Sigmoid colon (tissue), 7 donors: ENCODE results near the gene OR1S1. TPM values are rescaled to one million over a fixed set of nuclear protein-coding genes. Genes with fewer than 3 reads are reported as not detected.

ENCODE experiments used
- DNase-seq: peaks from one replicate; pipeline ENCODE4 v3.0.0-alpha.2; 2019
- H3K27ac ChIP-seq, 4 donors: fragments of 200-600 bp; sonication (generic); one replicate each; pipeline ENCODE4 v1.5.1; 2016 to 2019; ENCODE audit warnings: mild to moderate bottlenecking in 1 of 4
- H3K27me3 ChIP-seq, 3 donors: fragments of 200-600 bp; sonication (generic); one replicate each; pipeline ENCODE4 v1.5.1; 2019; ENCODE audit warnings: mild to moderate bottlenecking in 1 of 3
- H3K36me3 ChIP-seq, 4 donors: fragments of 200-600 bp; sonication (generic); one replicate each; pipeline ENCODE4 v1.5.1; 2016 to 2019
- H3K4me1 ChIP-seq, 4 donors: fragments of 200-600 bp; sonication (generic); one replicate each; pipeline ENCODE4 v1.5.1; 2017 to 2019
- H3K4me3 ChIP-seq, 4 donors: fragments of 200-600 bp; sonication (generic); one replicate each; pipeline ENCODE4 v1.5.1; 2017 to 2019; ENCODE audit warnings: mild to moderate bottlenecking in 2 of 4, moderate library complexity in 1 of 4
- H3K9me3 ChIP-seq, 4 donors: fragments of 200-600 bp in 3 of 4; sonication (generic) in 3 of 4; one replicate each; pipeline versions ENCODE4 v1.5.1 to v1.6.1; 2013 to 2019
- EP300 ChIP-seq, 4 donors: sonication (generic); formaldehyde crosslinking; IDR thresholded peaks; one replicate each; pipeline ENCODE4 v1.6.1; 2017; ENCODE audit warnings: antibody characterized with exemption in 4 of 4
- POLR2A ChIP-seq, 2 donors: fragments of 450-650 bp; IDR thresholded peaks; one replicate each; pipeline ENCODE4 v1.6.1; 2016; ENCODE audit warnings: antibody characterized with exemption in 2 of 2, mild to moderate bottlenecking in 2 of 2, moderate library complexity in 2 of 2
- POLR2AphosphoS5 ChIP-seq, 4 donors: sonication (generic); formaldehyde crosslinking; IDR thresholded peaks; one replicate each; pipeline ENCODE4 v1.6.1; 2017; ENCODE audit warnings: antibody characterized with exemption in 4 of 4
- WGBS, 2 donors: extraction: QIAGEN DNeasy Blood & Tissue Kit; methylation state at CpG; one replicate each; pipeline ENCODE4 v1.1.7; 2013; 5-methylcytosine and 5-hydroxymethylcytosine counted together
- intact Hi-C: fragments of 100-400 bp; cut with DNase I; formaldehyde crosslinking; loops from one replicate; pipeline ENCODE4 v1.15.1; 2023
- polyA plus RNA-seq, 3 donors: library from polyadenylated mRNA; stranded (reverse); fragments of 200-250 nt; gene quantifications; one replicate each; pipeline ENCODE4 v1.2.3, GENCODE V29; 2013
- total RNA-seq, 4 donors: library from RNA; depleted of rRNA; stranded (reverse); fragments of >200 nt; gene quantifications; one replicate each; pipeline ENCODE4 v1.1.0, GENCODE V29; 2016
- TF ChIP-seq, protein P1 (sequence below), 4 experiments: fragments of 450-650 bp in 3 of 4; fragments of 200-600 bp in 1 of 4; IDR thresholded peaks; one replicate each; pipeline ENCODE4 v1.5.1; 2016 to 2019; ENCODE audit warnings: antibody characterized with exemption in 4 of 4, mild to moderate bottlenecking in 3 of 4, moderate library complexity in 2 of 4
- donor health status: healthy with polysubstance abuse.
- donor health status: Bipolar disorder and iron deficiency.
- donor health status: healthy.

The OR1S1 gene
- total and polyA plus RNA-seq, 7 donors, result not detected

DNA sequence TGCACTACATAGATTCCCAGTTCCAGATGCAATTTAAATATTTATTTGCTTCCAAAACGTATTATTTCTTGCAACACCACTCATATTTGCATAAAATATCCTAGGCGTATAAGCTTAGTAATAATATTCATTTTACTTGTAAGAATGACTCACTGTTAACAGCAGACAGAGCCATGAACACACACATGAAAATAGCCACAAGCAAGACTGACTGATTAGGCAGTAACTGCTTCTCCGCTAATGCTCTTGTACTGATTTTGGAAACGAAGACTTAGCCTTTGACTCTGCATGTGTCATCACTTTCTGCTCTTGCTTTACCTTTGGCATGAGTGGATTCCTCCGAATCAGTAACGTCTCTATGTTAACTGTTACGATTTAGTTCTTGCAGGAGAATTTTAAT is 10.2 kb downstream of the OR1S1 start:
- Histone ChIP-seq H3K4me1 (no peaks in the 10 kb centered on the region), H3K36me3 (no peaks in the 10 kb centered on the region), H3K4me3 (no peak overlapping the region), H3K27ac (no peak overlapping the region), H3K27me3 (no peaks in the 10 kb centered on the region), H3K9me3 (no peaks in the 10 kb centered on the region)
- 78 to 80% methylated on average over 7 of the region's 7 CpGs for WGBS, 2 donors
- no peak for DNase-seq
- TF ChIP-seq POLR2A (IDR thresholded peaks at IDR 0.05) (no peak), POLR2AphosphoS5 (IDR thresholded peaks at IDR 0.05) (no peak), EP300 (IDR thresholded peaks at IDR 0.05) (no peak)
- TF ChIP-seq, protein P1, sequence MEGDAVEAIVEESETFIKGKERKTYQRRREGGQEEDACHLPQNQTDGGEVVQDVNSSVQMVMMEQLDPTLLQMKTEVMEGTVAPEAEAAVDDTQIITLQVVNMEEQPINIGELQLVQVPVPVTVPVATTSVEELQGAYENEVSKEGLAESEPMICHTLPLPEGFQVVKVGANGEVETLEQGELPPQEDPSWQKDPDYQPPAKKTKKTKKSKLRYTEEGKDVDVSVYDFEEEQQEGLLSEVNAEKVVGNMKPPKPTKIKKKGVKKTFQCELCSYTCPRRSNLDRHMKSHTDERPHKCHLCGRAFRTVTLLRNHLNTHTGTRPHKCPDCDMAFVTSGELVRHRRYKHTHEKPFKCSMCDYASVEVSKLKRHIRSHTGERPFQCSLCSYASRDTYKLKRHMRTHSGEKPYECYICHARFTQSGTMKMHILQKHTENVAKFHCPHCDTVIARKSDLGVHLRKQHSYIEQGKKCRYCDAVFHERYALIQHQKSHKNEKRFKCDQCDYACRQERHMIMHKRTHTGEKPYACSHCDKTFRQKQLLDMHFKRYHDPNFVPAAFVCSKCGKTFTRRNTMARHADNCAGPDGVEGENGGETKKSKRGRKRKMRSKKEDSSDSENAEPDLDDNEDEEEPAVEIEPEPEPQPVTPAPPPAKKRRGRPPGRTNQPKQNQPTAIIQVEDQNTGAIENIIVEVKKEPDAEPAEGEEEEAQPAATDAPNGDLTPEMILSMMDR (IDR thresholded peaks at IDR 0.05), result no peak
- intact Hi-C loops, result no loop called here

DNA sequence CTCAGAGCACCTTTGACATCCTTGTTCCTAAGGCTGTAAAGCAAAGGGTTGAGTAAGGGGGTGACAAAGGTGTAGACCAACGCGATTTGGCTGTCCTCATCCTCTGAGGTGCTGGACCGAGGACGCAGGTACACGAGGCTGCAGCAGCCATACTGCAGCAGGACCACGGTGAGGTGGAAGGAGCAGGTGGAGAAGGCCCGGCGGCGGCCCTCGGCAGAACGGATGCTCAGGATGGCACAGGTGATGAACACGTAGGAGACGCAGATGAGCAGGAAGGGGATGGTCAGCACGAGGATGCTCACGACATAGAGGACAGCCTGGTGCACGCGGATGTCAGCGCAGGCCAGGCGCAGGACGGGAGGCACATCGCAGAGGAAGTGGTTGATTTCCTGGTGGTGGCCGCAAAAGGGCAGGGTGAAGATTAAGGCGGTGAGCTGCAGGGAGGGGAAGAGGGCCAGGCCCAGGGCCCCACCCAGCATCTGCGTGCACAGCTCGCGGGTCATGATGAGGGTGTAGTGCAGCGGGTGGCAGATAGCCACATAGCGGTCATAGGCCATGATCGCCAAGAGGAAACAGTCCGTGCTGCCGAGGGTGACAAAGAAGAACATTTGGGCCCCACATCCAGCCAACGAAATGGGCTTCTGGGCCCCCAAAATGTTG is 15.6 kb downstream of the OR1S1 start:
- Histone ChIP-seq H3K27me3 (no peaks in the 10 kb centered on the region), H3K27ac (no peak overlapping the region), H3K4me1 (no peaks in the 10 kb centered on the region), H3K36me3 (no peaks in the 10 kb centered on the region), H3K9me3 (no peaks in the 10 kb centered on the region), H3K4me3 (no peak overlapping the region)
- TF ChIP-seq POLR2A (IDR thresholded peaks at IDR 0.05) (no peak), POLR2AphosphoS5 (IDR thresholded peaks at IDR 0.05) (no peak), EP300 (IDR thresholded peaks at IDR 0.05) (no peak)
- TF ChIP-seq, protein P1 (IDR thresholded peaks at IDR 0.05), result no peak
- 94 to 95% methylated on average over 32 of the region's 32 CpGs for WGBS, 2 donors
- intact Hi-C loops, result no loop called here
- DNase-seq, result no peak

DNA sequence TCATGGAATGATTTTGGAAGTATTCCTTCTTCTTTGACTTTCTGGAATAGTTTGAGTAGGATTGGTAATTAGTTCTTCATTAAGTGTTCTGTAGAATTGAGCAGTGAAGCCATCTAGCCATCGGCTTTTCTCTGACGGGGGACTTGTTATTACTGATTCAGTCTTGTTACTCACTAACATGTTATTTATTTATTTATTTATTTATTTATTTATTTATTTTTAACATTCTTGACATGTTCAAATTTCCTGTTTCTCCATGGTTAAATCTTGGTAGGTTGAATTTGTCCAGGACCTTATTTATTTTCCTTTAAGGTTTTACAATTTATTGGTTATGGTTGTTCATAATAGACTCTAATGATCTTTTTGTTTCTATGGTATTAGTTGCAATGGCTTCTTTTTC is 31.4 kb downstream of the OR1S1 start:
- no peak overlapping the region for H3K4me3 ChIP-seq
- intact Hi-C loops, result no loop called here
- DNase-seq, result no peak
- no peaks in the 10 kb centered on the region for H3K9me3 ChIP-seq
- H3K36me3 ChIP-seq, result no peaks in the 10 kb centered on the region
- no peaks in the 10 kb centered on the region for H3K4me1 ChIP-seq
- WGBS, 2 donors, result 97 to 99% methylated on average over 2 of the region's 2 CpGs
- TF ChIP-seq EP300 (IDR thresholded peaks at IDR 0.05), result no peak
- TF ChIP-seq, protein P1 (IDR thresholded peaks at IDR 0.05), result no peak
- TF ChIP-seq POLR2A (IDR thresholded peaks at IDR 0.05), result no peak
- no peak for TF ChIP-seq POLR2AphosphoS5 (IDR thresholded peaks at IDR 0.05)
- no peaks in the 10 kb centered on the region for H3K27me3 ChIP-seq
- no peak overlapping the region for H3K27ac ChIP-seq

DNA sequence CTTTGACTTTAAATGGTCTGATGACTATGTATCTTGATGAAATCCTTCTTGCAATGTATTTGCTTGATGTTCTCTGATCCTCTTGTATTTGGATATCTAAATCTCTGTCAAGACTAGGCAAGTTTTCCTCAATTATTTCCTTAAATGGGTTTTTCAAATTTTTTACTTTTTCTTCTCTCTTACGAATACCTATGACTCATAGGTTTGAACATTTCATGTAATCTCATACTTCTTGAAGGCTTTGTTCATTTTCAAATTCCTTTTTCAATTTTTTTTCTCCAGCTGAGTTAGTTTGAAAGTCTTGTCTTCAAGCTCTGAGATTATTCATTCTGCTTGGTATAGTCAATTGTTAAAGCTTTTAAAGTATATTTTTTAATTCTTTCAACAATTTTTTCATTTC is 42.4 kb downstream of the OR1S1 start:
- 85 to 91% methylated on average over 1 of the region's 1 CpG for WGBS, 2 donors
- TF ChIP-seq POLR2A (IDR thresholded peaks at IDR 0.05), result no peak
- TF ChIP-seq EP300 (IDR thresholded peaks at IDR 0.05), result no peak
- TF ChIP-seq POLR2AphosphoS5 (IDR thresholded peaks at IDR 0.05), result no peak
- TF ChIP-seq, protein P1 (IDR thresholded peaks at IDR 0.05), result no peak
- Histone ChIP-seq H3K36me3 (no peaks in the 10 kb centered on the region), H3K4me1 (no peaks in the 10 kb centered on the region), H3K9me3 (no peaks in the 10 kb centered on the region), H3K27ac (no peak overlapping the region), H3K27me3 (no peaks in the 10 kb centered on the region), H3K4me3 (no peak overlapping the region)
- intact Hi-C loops, result no loop called here
- no peak for DNase-seq

DNA sequence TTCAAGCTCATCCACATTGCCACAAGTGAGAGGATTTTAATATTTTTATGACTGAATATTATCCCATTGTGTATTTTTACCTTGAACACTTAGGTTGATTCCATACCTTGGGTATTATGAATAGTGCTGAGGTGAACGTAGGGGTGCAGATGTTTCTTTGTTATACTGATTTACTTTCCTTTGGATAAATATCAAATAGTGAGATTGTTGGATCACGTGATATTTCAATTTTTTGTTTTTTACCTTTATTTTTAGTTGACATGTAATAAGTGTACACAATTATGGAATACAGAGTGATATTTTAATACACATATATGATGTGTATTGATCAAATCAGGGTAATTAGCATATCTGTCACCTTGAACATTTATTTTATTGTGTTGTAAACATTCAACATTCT is 47.5 kb downstream of the OR1S1 start:
- Histone ChIP-seq H3K4me3 (no peak overlapping the region), H3K27me3 (no peaks in the 10 kb centered on the region), H3K36me3 (no peaks in the 10 kb centered on the region), H3K27ac (no peak overlapping the region), H3K9me3 (no peaks in the 10 kb centered on the region), H3K4me1 (no peaks in the 10 kb centered on the region)
- DNase-seq, result no peak
- WGBS, 2 donors, result 84 to 89% methylated on average over 2 of the region's 2 CpGs
- intact Hi-C loops, result no loop called here
- TF ChIP-seq EP300 (IDR thresholded peaks at IDR 0.05), result no peak
- no peak for TF ChIP-seq POLR2A (IDR thresholded peaks at IDR 0.05)
- TF ChIP-seq POLR2AphosphoS5 (IDR thresholded peaks at IDR 0.05), result no peak
- TF ChIP-seq, protein P1 (IDR thresholded peaks at IDR 0.05), result no peak
